B cell (primary cell): ENCODE measurements around the gene EPB41L4B.

Source experiments
- CTCF ChIP-seq: fragments of 200-600 bp; IDR thresholded peaks from one replicate; pipeline ENCODE4 v1.8.0; 2022; ENCODE audit warnings: antibody characterized with exemption, mild to moderate bottlenecking
- EZH2 ChIP-seq: IDR thresholded peaks from 2 replicates; pipeline ENCODE4 v1.6.1; 2012; ENCODE audit warnings: borderline replicate concordance, low read depth, mild to moderate bottlenecking, moderate library complexity, low read length; ENCODE audit not compliant: insufficient read depth, poor library complexity, severe bottlenecking

DNA sequence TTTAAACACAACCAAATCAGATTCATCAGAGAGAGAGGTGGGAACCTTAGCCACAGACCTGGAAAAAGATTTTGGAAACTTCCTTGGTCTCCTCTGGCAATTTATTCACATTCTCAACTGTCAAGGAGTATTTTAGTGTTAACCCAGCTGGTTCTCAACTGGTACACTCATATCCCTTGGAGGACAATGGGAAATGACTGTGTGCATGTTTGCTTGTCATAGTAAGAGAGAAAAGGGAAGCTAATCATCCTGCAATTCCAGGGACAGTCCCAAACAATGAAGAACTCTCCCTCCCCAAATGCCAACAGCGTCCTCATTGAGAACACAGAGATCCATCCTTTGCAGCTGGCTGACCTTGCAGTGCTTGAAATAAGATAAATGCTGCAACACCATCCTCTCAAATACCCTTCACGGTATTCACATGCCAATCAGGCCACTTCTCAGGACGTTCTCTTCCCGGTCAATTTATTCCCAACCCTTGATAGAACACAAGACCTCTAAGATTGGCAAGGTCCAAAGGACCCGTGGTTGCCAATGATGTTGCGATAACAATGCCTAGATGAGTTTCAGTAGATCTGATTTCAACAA lies 75.5 kb downstream of the EPB41L4B start:
- no peak for TF ChIP-seq CTCF
- no peak for TF ChIP-seq EZH2
